ENCODE results near the gene LAPTM4A.

DNA sequence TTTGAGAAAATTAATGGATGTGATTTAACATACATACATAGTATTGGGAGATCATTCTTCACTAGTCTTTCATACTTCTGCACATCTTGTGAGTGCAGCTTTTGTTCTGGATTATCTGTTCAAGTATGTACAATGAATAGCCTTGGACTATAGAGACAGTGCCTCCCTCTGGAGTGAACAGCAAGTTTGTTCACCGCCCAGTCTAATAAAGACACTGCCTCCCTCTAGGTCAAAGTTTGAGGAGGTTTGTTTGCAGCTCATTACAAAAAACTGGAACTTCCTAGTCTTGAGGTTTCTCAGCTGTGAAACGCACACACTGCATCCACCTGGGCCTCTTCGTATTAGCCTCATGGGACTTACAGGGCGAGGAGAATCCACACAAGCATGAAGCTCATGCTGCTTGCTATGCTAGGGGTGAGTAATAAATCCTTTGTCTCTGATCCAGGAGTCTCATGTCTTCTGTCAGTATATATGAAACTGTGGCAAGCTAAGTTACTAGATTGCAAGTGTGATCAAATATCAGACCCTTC, 26.0 kb upstream of the LAPTM4A start:
- TF ChIP-seq EZH2 (IDR thresholded peaks at IDR 0.05; ENCODE audit: borderline replicate concordance, control insufficient read depth, low read depth, low read length) (no peak), MEF2A (IDR thresholded peaks at IDR 0.05; ENCODE audit: insufficient read depth, low read depth, low read length) (no peak), BMI1 (IDR thresholded peaks at IDR 0.05; ENCODE audit: borderline replicate concordance) (no peak), NBN (IDR thresholded peaks at IDR 0.05) (no peak), CHD1 (IDR thresholded peaks at IDR 0.05; ENCODE audit: low read depth, low read length) (no peak), EGR1 (IDR thresholded peaks at IDR 0.05; ENCODE audit: borderline replicate concordance in 1 of 2, low read depth in 2 of 2, low read length in 2 of 2) (no peak)
- TF ChIP-seq, protein P1, sequence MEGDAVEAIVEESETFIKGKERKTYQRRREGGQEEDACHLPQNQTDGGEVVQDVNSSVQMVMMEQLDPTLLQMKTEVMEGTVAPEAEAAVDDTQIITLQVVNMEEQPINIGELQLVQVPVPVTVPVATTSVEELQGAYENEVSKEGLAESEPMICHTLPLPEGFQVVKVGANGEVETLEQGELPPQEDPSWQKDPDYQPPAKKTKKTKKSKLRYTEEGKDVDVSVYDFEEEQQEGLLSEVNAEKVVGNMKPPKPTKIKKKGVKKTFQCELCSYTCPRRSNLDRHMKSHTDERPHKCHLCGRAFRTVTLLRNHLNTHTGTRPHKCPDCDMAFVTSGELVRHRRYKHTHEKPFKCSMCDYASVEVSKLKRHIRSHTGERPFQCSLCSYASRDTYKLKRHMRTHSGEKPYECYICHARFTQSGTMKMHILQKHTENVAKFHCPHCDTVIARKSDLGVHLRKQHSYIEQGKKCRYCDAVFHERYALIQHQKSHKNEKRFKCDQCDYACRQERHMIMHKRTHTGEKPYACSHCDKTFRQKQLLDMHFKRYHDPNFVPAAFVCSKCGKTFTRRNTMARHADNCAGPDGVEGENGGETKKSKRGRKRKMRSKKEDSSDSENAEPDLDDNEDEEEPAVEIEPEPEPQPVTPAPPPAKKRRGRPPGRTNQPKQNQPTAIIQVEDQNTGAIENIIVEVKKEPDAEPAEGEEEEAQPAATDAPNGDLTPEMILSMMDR (IDR thresholded peaks at IDR 0.05 in 2 of 3, conservative IDR thresholded peaks at IDR 0.05 in 1 of 3; ENCODE audit: control insufficient read depth in 2 of 3, extremely low read depth in 1 of 3, insufficient read depth in 1 of 3, low read depth in 3 of 3, low read length in 3 of 3): 0 out of 6 replicates have a peak, but pooled peaks of 1 of the 3 experiments have one; percentile 5
